Uterus (tissue), 2 donors: ENCODE measurements around the gene LMO3.

Source experiments
- CTCF ChIP-seq, 4 experiments: fragments of 200-600 bp in 2 of 4; fragments of 450-650 bp in 2 of 4; sonication (generic) in 2 of 4; IDR thresholded peaks; one replicate each; pipeline ENCODE4 v1.5.1; 2016 to 2019; ENCODE audit warnings: antibody characterized with exemption in 4 of 4, mild to moderate bottlenecking in 2 of 4, moderate library complexity in 1 of 4
- POLR2A ChIP-seq, 2 donors: fragments of 450-650 bp; IDR thresholded peaks; one replicate each; pipeline ENCODE4 v1.6.1; 2016; ENCODE audit warnings: antibody characterized with exemption in 2 of 2, mild to moderate bottlenecking in 1 of 2, moderate library complexity in 1 of 2

GRCh38 chr12:16515666-16516065, 90.3 kb downstream of the LMO3 start:
- TF ChIP-seq CTCF (IDR thresholded peaks at IDR 0.05) (no peak), POLR2A (IDR thresholded peaks at IDR 0.05) (no peak)
